ENCODE results near the gene NLN. TPM values are rescaled to one million over a fixed set of nuclear protein-coding genes. Genes with fewer than 3 reads are reported as not detected.

Gene NLN
- polyA plus RNA-seq, 1 donor (not counting 4 experiments of a cell fraction or from before 2014, with no cell fraction given) = 26.1 TPM

- no peaks in the 10 kb centered on the region for H3K36me3 ChIP-seq (ENCODE audit: control insufficient read depth in 2 of 2, extremely low read depth in 1 of 2, insufficient read depth in 2 of 2, low read length in 2 of 2)
- no peaks in the 10 kb centered on the region for H3K27me3 ChIP-seq (ENCODE audit: control insufficient read depth, extremely low read depth, insufficient read depth, low read length)
- dilution Hi-C loops (cut with MboI; ENCODE audit: extremely low pct_ligation_motif_present, low sequenced_read_pairs) = no loop called here
- TF ChIP-seq EZH2 (IDR thresholded peaks at IDR 0.05; ENCODE audit: low read length) = no peak
- no peak for TF ChIP-seq CTCF (optimal IDR thresholded peaks at IDR 0.05 in 1 of 3, IDR thresholded peaks at IDR 0.05 in 1 of 3, conservative IDR thresholded peaks at IDR 0.05 in 1 of 3; ENCODE audit: extremely low read depth in 1 of 3, insufficient read depth in 2 of 3, low read length in 3 of 3)
- H3K79me2 ChIP-seq (ENCODE audit: control insufficient read depth, insufficient read depth, low read length) = no peaks in the 10 kb centered on the region
- no peak overlapping the region for H3K4me3 ChIP-seq (ENCODE audit: control insufficient read depth in 2 of 3, extremely low read depth in 1 of 3, insufficient read depth in 2 of 3, low read depth in 1 of 3, low read length in 3 of 3)
- DNase-seq (ENCODE audit: low read depth, low spot score) (no peak), FAIRE-seq (no peak)
- no peak overlapping the region for H2AFZ ChIP-seq (ENCODE audit: control insufficient read depth, low read length)
- no peak overlapping the region for H3K27ac ChIP-seq (ENCODE audit: control insufficient read depth, insufficient read depth, low read length)
- H3K4me2 ChIP-seq (ENCODE audit: control insufficient read depth, extremely low read depth, insufficient read depth, low read depth, low read length) = no peak overlapping the region
- no peaks in the 10 kb centered on the region for H4K20me1 ChIP-seq (ENCODE audit: control insufficient read depth, extremely low read depth, insufficient read depth, low read length)
- H3K9me1 ChIP-seq (ENCODE audit: control insufficient read depth, extremely low read depth, insufficient read depth, low read length) = no peaks in the 10 kb centered on the region
- no peaks in the 10 kb centered on the region for H3K9me3 ChIP-seq (ENCODE audit: control insufficient read depth, low read depth, low read length)
- H3K4me1 ChIP-seq (ENCODE audit: control insufficient read depth, extremely low read depth, insufficient read depth, low read length) = peaks cover 17% of the 10 kb centered on the region
- no peak overlapping the region for H3K9ac ChIP-seq (ENCODE audit: control insufficient read depth, extremely low read depth, insufficient read depth, low read length)
These were observed 155.0 kb downstream of the NLN start for GRCh38 chr5:65876970-65877369.

Other genes with a start within 250 kb of the NLN start
- gene ADAMTS6, start 240.3 kb upstream of the NLN start, polyA plus RNA-seq = 6.7 to 14.7 TPM (median 10.9 TPM) in 3 replicates
- 3.2 to 15.4 TPM (median 7.4 TPM) in 3 replicates for gene CENPK, start 159.0 kb upstream of the NLN start, polyA plus RNA-seq
- gene PPWD1, start 158.9 kb upstream of the NLN start, polyA plus RNA-seq = 5.1 to 18.3 TPM (median 10.5 TPM) in 3 replicates
- gene TRIM23, start 97.9 kb upstream of the NLN start, polyA plus RNA-seq = 5.6 to 8.3 TPM (median 7.8 TPM) in 3 replicates
- gene SHLD3, start 97.2 kb upstream of the NLN start, polyA plus RNA-seq = 2.1 to 3.6 TPM (median 2.4 TPM) in 3 replicates
- 10.7 to 22.2 TPM (median 19.1 TPM) in 3 replicates for gene TRAPPC13, start 97.2 kb upstream of the NLN start, polyA plus RNA-seq
- 4.5 to 10.4 TPM (median 5.9 TPM) in 3 replicates for gene SGTB, start 96 bp upstream of the NLN start, polyA plus RNA-seq
- 18.6 to 30.6 TPM (median 24.5 TPM) in 3 replicates for gene ERBIN, start 204.4 kb downstream of the NLN start, polyA plus RNA-seq